Neural progenitor cell (in vitro differentiated cells): Measurements from ENCODE around the gene NPY4R.
"Not testable (repeated sequence)": the region's sequence is repeated elsewhere in the genome, so short reads cannot be mapped to it uniquely, and the experiment has no call there.

Experiments
- EZH2 ChIP-seq: fragments of 200-600 bp; sonication (generic); IDR thresholded peaks from 2 replicates; pipeline ENCODE4 v1.6.1; 2017; ENCODE audit warnings: antibody characterized with exemption, mild to moderate bottlenecking, moderate library complexity
- EZH2phosphoT487 ChIP-seq: fragments of 200-600 bp; sonication (generic); IDR thresholded peaks from 2 replicates; pipeline ENCODE4 v1.6.1; 2017; ENCODE audit warnings: antibody characterized with exemption
- TF ChIP-seq, protein P1 (sequence below): fragments of 200-600 bp; sonication (generic); IDR thresholded peaks from 2 replicates; pipeline ENCODE4 v1.5.1; 2017; ENCODE audit warnings: antibody characterized with exemption, mild to moderate bottlenecking

DNA sequence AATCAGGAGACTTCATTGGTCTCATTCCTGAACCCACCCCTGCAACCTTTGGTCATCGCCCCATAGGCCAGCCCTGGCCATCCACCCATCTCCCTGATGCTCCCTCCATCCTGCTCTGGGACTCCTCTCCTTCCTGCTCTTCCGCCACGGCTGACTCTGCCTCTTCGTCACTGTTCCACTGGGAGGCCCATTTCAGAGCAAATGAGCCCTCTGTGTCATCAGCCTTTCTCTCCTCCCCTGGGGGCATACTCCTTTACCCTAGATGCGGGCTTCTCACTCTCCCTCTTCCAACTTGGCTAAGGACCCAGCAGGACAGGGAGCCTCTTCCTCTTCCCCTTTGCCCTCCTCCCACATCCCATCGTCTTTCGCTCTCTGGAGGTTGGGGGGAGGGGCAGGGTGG is 47.5 kb downstream of the NPY4R start:
- TF ChIP-seq, protein P1, sequence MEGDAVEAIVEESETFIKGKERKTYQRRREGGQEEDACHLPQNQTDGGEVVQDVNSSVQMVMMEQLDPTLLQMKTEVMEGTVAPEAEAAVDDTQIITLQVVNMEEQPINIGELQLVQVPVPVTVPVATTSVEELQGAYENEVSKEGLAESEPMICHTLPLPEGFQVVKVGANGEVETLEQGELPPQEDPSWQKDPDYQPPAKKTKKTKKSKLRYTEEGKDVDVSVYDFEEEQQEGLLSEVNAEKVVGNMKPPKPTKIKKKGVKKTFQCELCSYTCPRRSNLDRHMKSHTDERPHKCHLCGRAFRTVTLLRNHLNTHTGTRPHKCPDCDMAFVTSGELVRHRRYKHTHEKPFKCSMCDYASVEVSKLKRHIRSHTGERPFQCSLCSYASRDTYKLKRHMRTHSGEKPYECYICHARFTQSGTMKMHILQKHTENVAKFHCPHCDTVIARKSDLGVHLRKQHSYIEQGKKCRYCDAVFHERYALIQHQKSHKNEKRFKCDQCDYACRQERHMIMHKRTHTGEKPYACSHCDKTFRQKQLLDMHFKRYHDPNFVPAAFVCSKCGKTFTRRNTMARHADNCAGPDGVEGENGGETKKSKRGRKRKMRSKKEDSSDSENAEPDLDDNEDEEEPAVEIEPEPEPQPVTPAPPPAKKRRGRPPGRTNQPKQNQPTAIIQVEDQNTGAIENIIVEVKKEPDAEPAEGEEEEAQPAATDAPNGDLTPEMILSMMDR = not testable (repeated sequence)
- TF ChIP-seq EZH2phosphoT487, EZH2: not testable (repeated sequence)
